HG02610 (cell line): Measurements from ENCODE around the gene MYO7A.

Experiments used
- ATAC-seq: cut with Tn5 transposase; IDR thresholded peaks from one replicate; pipeline ENCODE4 v1.9.1; 2021; ENCODE audit warnings: mild to moderate bottlenecking, moderate library complexity; ENCODE audit not compliant: unreplicated experiment

MYO7A gene

DNA sequence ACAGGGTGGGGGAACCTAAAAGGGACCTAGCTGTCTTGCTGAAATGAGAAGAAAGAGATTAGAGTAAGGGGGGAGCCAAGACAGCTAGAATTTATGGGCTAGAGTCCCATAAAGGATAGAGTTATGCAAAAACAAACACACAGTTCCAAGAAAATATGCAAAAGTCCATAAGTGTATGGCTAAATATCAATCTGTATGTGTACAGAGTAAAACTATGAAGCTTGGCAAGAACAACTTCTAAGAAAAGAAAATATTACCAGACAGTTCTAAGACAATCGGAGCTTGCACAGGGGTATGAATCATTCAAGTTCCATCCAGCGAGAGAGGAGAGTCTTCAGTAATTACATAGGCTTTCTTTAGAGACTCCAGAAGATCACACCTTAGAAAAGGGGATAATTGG is 131.6 kb downstream of the MYO7A start:
- no peak for ATAC-seq

DNA sequence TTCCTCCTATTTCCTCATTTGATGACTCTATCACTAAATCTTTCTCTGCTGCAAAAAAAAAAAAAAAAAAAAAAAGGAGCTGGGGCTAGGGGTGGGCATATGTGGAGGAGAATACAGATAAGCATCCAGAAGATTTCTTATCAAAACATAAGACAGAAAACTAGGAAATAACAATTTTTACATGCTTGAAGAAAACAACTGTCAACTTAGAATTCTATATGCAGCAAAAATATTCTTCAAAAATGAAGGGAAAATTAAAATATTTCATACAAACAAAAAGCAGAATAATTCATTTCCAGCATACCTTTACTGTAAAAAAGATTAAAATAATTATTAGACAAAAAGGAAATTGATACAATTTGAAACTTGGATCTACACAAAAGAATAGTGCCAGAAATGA is 134.8 kb downstream of the MYO7A start:
- ATAC-seq: no peak
